Activated naive CD8-positive, alpha-beta T cell treated with anti-CD3 and anti-CD28 coated beads for 36 hours (primary cell): ENCODE data around the gene AGR2. TPM values are rescaled to one million over a fixed set of nuclear protein-coding genes. Genes with fewer than 3 reads are reported as not detected.

ENCODE experiments used
- DNase-seq: peaks from one replicate; pipeline ENCODE4 v3.0.0; 2021
- H3K27ac Mint-ChIP-seq: one replicate; pipeline ENCODE4 v1.8.0; 2022; ENCODE audit warnings: mild to moderate bottlenecking, moderate library complexity, mixed read lengths
- H3K27me3 Mint-ChIP-seq: one replicate; pipeline ENCODE4 v1.8.0; 2022; ENCODE audit warnings: mild to moderate bottlenecking, mixed read lengths
- H3K36me3 Mint-ChIP-seq: one replicate; pipeline ENCODE4 v1.8.0; 2021; ENCODE audit warnings: mild to moderate bottlenecking, mixed read lengths
- H3K4me1 Mint-ChIP-seq: one replicate; pipeline ENCODE4 v1.8.0; 2021; ENCODE audit warnings: mixed read lengths
- H3K4me3 Mint-ChIP-seq: one replicate; pipeline ENCODE4 v1.8.0; 2022; ENCODE audit warnings: mild to moderate bottlenecking, moderate library complexity, mixed read lengths
- H3K9me3 Mint-ChIP-seq: one replicate; pipeline ENCODE4 v1.8.0; 2022; ENCODE audit warnings: mixed read lengths
- total RNA-seq, 2 experiments: library from RNA; stranded (reverse); gene quantifications; one replicate each; pipeline ENCODE4 v1.2.3, GENCODE V29; 2021

The AGR2 gene
- total RNA-seq, 2 experiments from 2014 or later = not detected

GRCh38 chr7:16801111-16801542 is 3.7 kb downstream of the AGR2 start:
- Mint-ChIP-seq H3K27me3 (peaks cover 9% of the 10 kb centered on the region), H3K27ac (no peak overlapping the region), H3K9me3 (no peaks in the 10 kb centered on the region), H3K4me1 (no peaks in the 10 kb centered on the region), H3K36me3 (no peaks in the 10 kb centered on the region), H3K4me3 (no peak overlapping the region)
- DNase-seq = no peak

- Mint-ChIP-seq H3K36me3 (no peaks in the 10 kb centered on the region), H3K27ac (no peak overlapping the region), H3K27me3 (peaks cover 15% of the 10 kb centered on the region), H3K4me1 (no peaks in the 10 kb centered on the region), H3K9me3 (no peaks in the 10 kb centered on the region), H3K4me3 (no peak overlapping the region)
- DNase-seq = no peak
Measured at GRCh38 chr7:16795624-16796023, 9.2 kb downstream of the AGR2 start.

GRCh38 chr7:16794986-16795385 is 9.8 kb downstream of the AGR2 start:
- Mint-ChIP-seq H3K9me3 (no peaks in the 10 kb centered on the region), H3K4me1 (no peaks in the 10 kb centered on the region), H3K36me3 (no peaks in the 10 kb centered on the region), H3K27ac (no peak overlapping the region), H3K4me3 (no peak overlapping the region), H3K27me3 (peaks cover 15% of the 10 kb centered on the region)
- DNase-seq = no peak

- Mint-ChIP-seq H3K27ac (no peak overlapping the region), H3K27me3 (peaks cover 15% of the 10 kb centered on the region), H3K4me1 (no peaks in the 10 kb centered on the region), H3K9me3 (no peaks in the 10 kb centered on the region), H3K4me3 (no peak overlapping the region), H3K36me3 (no peaks in the 10 kb centered on the region)
- no peak for DNase-seq
Measured at GRCh38 chr7:16791905-16792698, 12.7 kb downstream of the AGR2 start.

GRCh38 chr7:16791071-16791470 is 13.7 kb downstream of the AGR2 start:
- peaks cover 11% of the 10 kb centered on the region for H3K27me3 Mint-ChIP-seq
- H3K4me1 Mint-ChIP-seq = no peaks in the 10 kb centered on the region
- no peak overlapping the region for H3K4me3 Mint-ChIP-seq
- no peaks in the 10 kb centered on the region for H3K36me3 Mint-ChIP-seq
- H3K27ac Mint-ChIP-seq = no peak overlapping the region
- no peaks in the 10 kb centered on the region for H3K9me3 Mint-ChIP-seq
- no peak for DNase-seq

- Mint-ChIP-seq H3K27ac (no peak overlapping the region), H3K4me3 (no peak overlapping the region), H3K4me1 (no peaks in the 10 kb centered on the region), H3K9me3 (no peaks in the 10 kb centered on the region), H3K27me3 (peaks cover under 1% of the 10 kb centered on the region), H3K36me3 (no peaks in the 10 kb centered on the region)
- no peak for DNase-seq
Measured at GRCh38 chr7:16787127-16787526, 17.7 kb downstream of the AGR2 start.

- Mint-ChIP-seq H3K9me3 (no peaks in the 10 kb centered on the region), H3K27ac (no peak overlapping the region), H3K27me3 (no peaks in the 10 kb centered on the region), H3K4me1 (no peaks in the 10 kb centered on the region), H3K4me3 (no peak overlapping the region), H3K36me3 (no peaks in the 10 kb centered on the region)
- DNase-seq = no peak
Measured at GRCh38 chr7:16786257-16786656, 18.5 kb downstream of the AGR2 start.

- Mint-ChIP-seq H3K27ac (no peak overlapping the region), H3K4me1 (no peaks in the 10 kb centered on the region), H3K36me3 (no peaks in the 10 kb centered on the region), H3K9me3 (no peaks in the 10 kb centered on the region), H3K4me3 (no peak overlapping the region), H3K27me3 (no peaks in the 10 kb centered on the region)
- DNase-seq = no peak
Measured at GRCh38 chr7:16785846-16786245, 19.0 kb downstream of the AGR2 start.

GRCh38 chr7:16785321-16785720 is 19.5 kb downstream of the AGR2 start:
- Mint-ChIP-seq H3K4me3 (no peak overlapping the region), H3K27ac (no peak overlapping the region), H3K4me1 (no peaks in the 10 kb centered on the region), H3K9me3 (no peaks in the 10 kb centered on the region), H3K27me3 (no peaks in the 10 kb centered on the region), H3K36me3 (no peaks in the 10 kb centered on the region)
- DNase-seq = no peak

GRCh38 chr7:16780596-16780995 is 24.2 kb downstream of the AGR2 start:
- no peaks in the 10 kb centered on the region for H3K27me3 Mint-ChIP-seq
- no peaks in the 10 kb centered on the region for H3K4me1 Mint-ChIP-seq
- H3K36me3 Mint-ChIP-seq = no peaks in the 10 kb centered on the region
- H3K27ac Mint-ChIP-seq = no peak overlapping the region
- H3K4me3 Mint-ChIP-seq = no peak overlapping the region
- no peaks in the 10 kb centered on the region for H3K9me3 Mint-ChIP-seq
- no peak for DNase-seq

- no peak overlapping the region for H3K4me3 Mint-ChIP-seq
Measured at GRCh38 chr7:16779051-16779450, 25.7 kb downstream of the AGR2 start.

GRCh38 chr7:16778476-16778875 is 26.3 kb downstream of the AGR2 start:
- no peak for DNase-seq
- Mint-ChIP-seq H3K4me1 (no peaks in the 10 kb centered on the region), H3K27ac (no peak overlapping the region), H3K27me3 (no peaks in the 10 kb centered on the region), H3K36me3 (no peaks in the 10 kb centered on the region), H3K9me3 (no peaks in the 10 kb centered on the region), H3K4me3 (no peak overlapping the region)

More at GRCh38 chr7:16779051-16779450, 25.7 kb downstream of the AGR2 start:
- Mint-ChIP-seq H3K27ac (no peak overlapping the region), H3K36me3 (no peaks in the 10 kb centered on the region), H3K9me3 (no peaks in the 10 kb centered on the region), H3K27me3 (no peaks in the 10 kb centered on the region), H3K4me1 (no peaks in the 10 kb centered on the region)
- no peak for DNase-seq

- Mint-ChIP-seq H3K4me3 (no peak overlapping the region), H3K9me3 (no peaks in the 10 kb centered on the region), H3K27me3 (peaks cover 2% of the 10 kb centered on the region), H3K36me3 (no peaks in the 10 kb centered on the region), H3K27ac (no peak overlapping the region), H3K4me1 (no peaks in the 10 kb centered on the region)
- DNase-seq = no peak
Measured at GRCh38 chr7:16776053-16776452, 28.7 kb downstream of the AGR2 start.

GRCh38 chr7:16774986-16775385 is 29.8 kb downstream of the AGR2 start:
- no peak for DNase-seq
- H3K4me3 Mint-ChIP-seq = no peak overlapping the region
- no peaks in the 10 kb centered on the region for H3K36me3 Mint-ChIP-seq
- no peaks in the 10 kb centered on the region for H3K4me1 Mint-ChIP-seq
- no peak overlapping the region for H3K27ac Mint-ChIP-seq
- H3K27me3 Mint-ChIP-seq = peaks cover 9% of the 10 kb centered on the region
- H3K9me3 Mint-ChIP-seq = no peaks in the 10 kb centered on the region

GRCh38 chr7:16774294-16774693 is 30.5 kb downstream of the AGR2 start:
- Mint-ChIP-seq H3K4me3 (no peak overlapping the region), H3K27me3 (peaks cover 9% of the 10 kb centered on the region), H3K36me3 (no peaks in the 10 kb centered on the region), H3K4me1 (no peaks in the 10 kb centered on the region), H3K27ac (no peak overlapping the region), H3K9me3 (no peaks in the 10 kb centered on the region)
- DNase-seq = no peak

GRCh38 chr7:16773884-16774283 is 30.9 kb downstream of the AGR2 start:
- no peaks in the 10 kb centered on the region for H3K9me3 Mint-ChIP-seq
- H3K27me3 Mint-ChIP-seq = peaks cover 9% of the 10 kb centered on the region
- H3K27ac Mint-ChIP-seq = no peak overlapping the region
- DNase-seq = no peak
- H3K36me3 Mint-ChIP-seq = no peaks in the 10 kb centered on the region
- no peaks in the 10 kb centered on the region for H3K4me1 Mint-ChIP-seq
- no peak overlapping the region for H3K4me3 Mint-ChIP-seq
